GM18507 (cell line): ENCODE results near the gene FTMT.

Source experiments
- DNase-seq: peaks from one replicate; pipeline ENCODE4 v3.0.0; 2011; ENCODE audit warnings: low read depth; ENCODE audit not compliant: insufficient read length; ENCODE audit errors: extremely low spot score
- FAIRE-seq: peaks from 2 replicates; lab custom pipeline; 2011; peaks lifted over from hg19 to GRCh38; lab: Jason Lieb, UNC

FTMT gene

GRCh38 chr5:121899346-121899745 lies 47.7 kb downstream of the FTMT start:
- no peak for FAIRE-seq
- DNase-seq = no peak
